ENCODE measurements around the gene WFDC12.

- no peak for TF ChIP-seq FOS (IDR thresholded peaks at IDR 0.05; ENCODE audit: borderline replicate concordance, insufficient read depth, low read length)
- TF ChIP-seq CTCF (IDR thresholded peaks at IDR 0.05; ENCODE audit: extremely low read depth in 1 of 2, insufficient read depth in 1 of 2, low read depth in 1 of 2, low read length in 2 of 2) = no peak
- no peak for TF ChIP-seq POLR2A (IDR thresholded peaks at IDR 0.05; ENCODE audit: low read depth, low read length)
- TF ChIP-seq EZH2 (IDR thresholded peaks at IDR 0.05; ENCODE audit: borderline replicate concordance, low read depth, low read length, severe bottlenecking) = no peak
- no peak for TF ChIP-seq GATA2 (IDR thresholded peaks at IDR 0.05; ENCODE audit: insufficient read depth, insufficient read length, low read depth, low read length)
- TF ChIP-seq POLR2AphosphoS5 (IDR thresholded peaks at IDR 0.05; ENCODE audit: insufficient read depth, low read depth, low read length) = no peak
Measured at GRCh38 chr20:45077559-45077958, 46.7 kb downstream of the WFDC12 start.

Measured in endothelial cell of umbilical vein (primary cell).